Fibroblast of the aortic adventitia (primary cell): ENCODE data around the gene CUBN. TPM values are rescaled to one million over a fixed set of nuclear protein-coding genes. Genes with fewer than 3 reads are reported as not detected.

Experiments used
- DNase-seq: peaks from one replicate; pipeline ENCODE4 v3.0.0-alpha.2; 2010; ENCODE audit warnings: low read depth
- H3K4me3 ChIP-seq: 2 replicates; pipeline ENCODE4 v1.5.1; 2011; ENCODE audit warnings: low read depth, mild to moderate bottlenecking, control low read depth, low read length, moderate library complexity
- total RNA-seq: library from RNA; depleted of rRNA; stranded (reverse); fragments of >200 nt; gene quantifications from 2 replicates; pipeline ENCODE4 v1.2.3, GENCODE V29; 2012; ENCODE audit warnings: low replicate concordance
- TF ChIP-seq, protein P1 (sequence below): IDR thresholded peaks from 2 replicates; pipeline ENCODE4 v1.5.1; 2011; ENCODE audit warnings: mild to moderate bottlenecking, low read length, control low read depth, inconsistent platforms; ENCODE audit not compliant: insufficient read depth

Gene CUBN
- total RNA-seq, 1 donor, result 4.2 TPM

DNA sequence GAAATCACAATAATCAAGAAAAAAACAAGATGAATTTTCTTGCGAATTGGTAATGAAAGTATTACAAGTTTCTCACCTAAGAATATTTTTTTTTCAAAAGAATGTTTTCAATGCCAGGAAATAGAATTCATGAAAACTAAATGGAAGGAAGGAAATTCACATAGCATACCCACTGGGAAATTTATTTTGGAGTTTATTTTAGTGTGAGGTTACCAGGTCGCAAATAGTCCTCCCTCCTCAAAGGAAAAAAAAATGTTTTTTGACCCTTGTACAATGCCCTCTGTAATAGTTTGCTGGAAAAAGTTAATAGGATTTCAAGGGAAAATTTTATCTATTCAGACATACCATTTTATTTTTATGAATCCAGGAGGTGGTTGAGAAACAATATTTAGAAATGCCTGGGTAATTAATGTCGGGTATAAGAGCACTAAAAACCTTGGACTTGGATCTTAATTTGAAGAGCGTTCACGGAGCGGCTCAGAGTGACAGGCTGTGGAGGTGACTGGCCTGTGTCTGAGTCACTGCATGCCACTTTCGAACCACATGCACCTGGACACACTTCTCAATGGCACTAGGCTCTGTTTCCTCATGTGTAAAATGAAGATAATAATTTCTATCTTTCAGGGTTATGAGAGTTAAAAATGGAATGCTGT, 28.2 kb downstream of the CUBN start:
- DNase-seq, result no peak
- TF ChIP-seq, protein P1, sequence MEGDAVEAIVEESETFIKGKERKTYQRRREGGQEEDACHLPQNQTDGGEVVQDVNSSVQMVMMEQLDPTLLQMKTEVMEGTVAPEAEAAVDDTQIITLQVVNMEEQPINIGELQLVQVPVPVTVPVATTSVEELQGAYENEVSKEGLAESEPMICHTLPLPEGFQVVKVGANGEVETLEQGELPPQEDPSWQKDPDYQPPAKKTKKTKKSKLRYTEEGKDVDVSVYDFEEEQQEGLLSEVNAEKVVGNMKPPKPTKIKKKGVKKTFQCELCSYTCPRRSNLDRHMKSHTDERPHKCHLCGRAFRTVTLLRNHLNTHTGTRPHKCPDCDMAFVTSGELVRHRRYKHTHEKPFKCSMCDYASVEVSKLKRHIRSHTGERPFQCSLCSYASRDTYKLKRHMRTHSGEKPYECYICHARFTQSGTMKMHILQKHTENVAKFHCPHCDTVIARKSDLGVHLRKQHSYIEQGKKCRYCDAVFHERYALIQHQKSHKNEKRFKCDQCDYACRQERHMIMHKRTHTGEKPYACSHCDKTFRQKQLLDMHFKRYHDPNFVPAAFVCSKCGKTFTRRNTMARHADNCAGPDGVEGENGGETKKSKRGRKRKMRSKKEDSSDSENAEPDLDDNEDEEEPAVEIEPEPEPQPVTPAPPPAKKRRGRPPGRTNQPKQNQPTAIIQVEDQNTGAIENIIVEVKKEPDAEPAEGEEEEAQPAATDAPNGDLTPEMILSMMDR, result no peak
- no peak overlapping the region for H3K4me3 ChIP-seq

DNA sequence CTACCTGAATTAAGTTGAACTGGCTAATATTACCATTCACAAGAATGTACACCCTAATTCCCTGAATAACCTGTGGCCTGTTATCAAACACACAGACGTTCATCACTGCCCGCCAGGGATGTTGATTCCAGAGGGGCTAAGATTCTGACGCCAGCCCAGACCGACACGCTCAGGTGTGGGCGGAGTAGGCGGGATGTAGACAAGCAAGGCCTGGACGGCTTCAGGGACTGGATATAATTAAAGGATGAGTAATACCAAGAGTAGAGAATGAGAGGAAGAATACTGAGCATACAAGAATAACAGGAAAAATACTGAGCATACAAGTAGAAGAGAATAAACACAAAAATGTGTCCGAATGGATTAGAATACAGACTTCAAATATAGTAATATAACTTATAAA, 29.0 kb downstream of the CUBN start:
- TF ChIP-seq, protein P1, result no peak
- no peak for DNase-seq
- no peak overlapping the region for H3K4me3 ChIP-seq

DNA sequence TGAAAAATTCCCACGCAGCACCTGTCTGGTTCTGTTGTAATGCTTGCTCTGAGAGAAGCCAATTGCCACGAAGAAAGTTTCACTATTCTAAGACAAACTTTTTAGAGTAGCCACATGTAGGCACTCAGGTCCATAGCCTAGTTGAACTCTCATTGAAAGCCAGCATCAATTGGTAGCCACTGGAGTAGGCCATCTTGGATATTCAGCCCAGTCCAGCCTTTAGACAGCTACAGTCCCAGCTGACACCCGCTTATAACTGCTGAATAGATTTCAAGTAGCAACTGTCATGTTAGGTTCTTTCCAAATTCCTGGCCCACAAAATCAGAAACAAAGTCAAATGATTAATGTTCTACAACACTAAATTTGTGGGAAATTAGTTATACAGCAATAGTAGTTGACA, 31.6 kb downstream of the CUBN start:
- TF ChIP-seq, protein P1, result no peak
- DNase-seq, result no peak
- H3K4me3 ChIP-seq, result no peak overlapping the region

DNA sequence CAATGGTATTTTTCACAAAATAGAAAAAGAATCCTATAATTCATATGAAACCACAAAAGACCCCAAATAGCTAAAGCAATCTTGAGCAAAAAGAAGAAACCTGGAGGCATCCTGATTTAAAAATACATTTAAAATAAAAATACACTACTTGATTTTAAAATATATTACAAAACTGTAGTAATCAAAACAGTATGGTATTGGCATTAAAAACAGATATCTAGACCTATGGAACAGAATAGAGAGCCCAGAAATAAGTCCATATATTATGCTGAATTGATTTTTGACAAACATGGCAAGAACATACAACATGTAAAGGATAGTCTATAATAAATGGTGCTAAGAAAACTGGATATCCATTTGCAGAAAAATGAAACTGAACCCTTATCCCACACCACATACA, 34.8 kb downstream of the CUBN start:
- TF ChIP-seq, protein P1, result no peak
- H3K4me3 ChIP-seq, result no peak overlapping the region
- DNase-seq, result no peak

DNA sequence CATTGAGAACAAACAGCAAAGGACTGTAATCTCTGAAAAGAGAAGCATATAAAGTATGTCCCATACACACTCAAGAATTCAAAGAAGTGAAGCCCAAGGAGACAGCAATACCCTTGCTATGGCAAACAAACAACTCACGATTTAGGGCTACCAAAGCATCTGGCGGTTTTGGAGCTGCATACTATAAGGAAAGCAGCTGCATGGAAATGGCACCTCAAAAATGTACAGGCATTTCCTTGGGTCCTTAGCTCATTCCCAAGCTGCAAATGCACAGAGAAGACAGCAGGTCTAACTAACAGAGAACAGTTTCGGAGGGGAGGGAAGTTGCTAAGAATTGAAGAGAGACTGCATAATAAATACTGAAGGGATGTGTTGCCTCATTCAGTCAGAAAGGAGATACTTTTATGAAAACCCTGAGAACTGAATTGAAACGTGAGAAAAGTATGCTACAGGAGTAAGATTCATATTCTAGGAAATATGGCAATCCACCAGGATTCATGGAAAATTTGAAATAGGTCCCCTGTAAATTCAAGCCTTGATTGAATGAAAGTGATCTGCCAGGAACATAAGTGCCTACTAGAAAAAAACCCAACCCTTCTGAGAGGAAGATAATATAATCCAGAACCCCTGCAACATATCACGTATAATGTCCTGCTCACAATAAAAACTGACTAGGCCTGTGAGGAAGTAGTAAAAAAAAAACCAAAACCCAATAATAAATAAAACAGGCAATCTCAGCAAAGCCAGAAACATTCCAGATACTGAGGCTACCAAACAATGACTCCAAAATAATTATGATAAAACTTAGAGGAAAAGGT, 36.4 kb downstream of the CUBN start:
- TF ChIP-seq, protein P1, result no peak
- no peak overlapping the region for H3K4me3 ChIP-seq
- DNase-seq, result no peak

DNA sequence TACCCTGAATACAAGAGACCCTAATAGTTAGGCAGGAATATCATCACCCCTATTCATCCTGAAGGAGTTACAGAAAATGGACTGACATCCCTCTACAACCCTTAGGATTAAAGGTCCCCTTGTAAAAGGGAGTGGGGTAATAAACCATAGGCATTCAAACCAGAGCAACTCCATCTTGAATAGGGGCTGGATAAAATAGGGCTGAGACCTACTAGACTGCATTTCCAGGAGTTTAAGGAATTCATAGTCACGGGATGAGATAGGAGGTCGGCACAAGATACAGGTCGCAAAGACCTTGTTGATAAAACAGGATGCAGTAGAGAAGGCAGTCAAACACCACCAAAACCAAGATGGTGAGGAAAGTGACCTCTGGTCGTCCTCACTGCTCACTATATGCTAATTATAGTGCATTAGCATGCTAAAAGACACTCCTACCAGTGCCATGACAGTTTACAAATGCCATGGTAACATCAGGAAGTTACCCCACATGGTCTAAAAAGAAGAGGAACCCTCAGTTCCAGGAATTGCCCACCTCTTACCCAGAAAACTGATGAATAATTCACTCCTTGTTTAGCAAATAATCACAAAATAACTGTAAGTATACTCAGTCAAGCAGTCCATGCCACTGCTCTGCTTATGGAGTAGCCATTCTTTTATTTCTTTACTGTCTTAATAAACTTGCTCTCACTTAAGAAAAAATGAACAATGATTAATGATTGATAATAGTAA, 37.2 kb downstream of the CUBN start:
- no peak overlapping the region for H3K4me3 ChIP-seq
- no peak for DNase-seq
- TF ChIP-seq, protein P1, result no peak
